HepG2 (cell line): ENCODE results near the gene POLR3GL. TPM values are rescaled to one million over a fixed set of nuclear protein-coding genes. Genes with fewer than 3 reads are reported as not detected.

ENCODE experiments used
- ATAC-seq: fragments of 200-7000 bp; cut with Tn5 transposase; 3 replicates; pipeline ENCODE4 v1.9.1; 2020; ENCODE audit warnings: mild to moderate bottlenecking, moderate library complexity
- BruUV-seq: library from RNA; stranded (reverse); fragments of 400-500 nt; replicated peaks from 2 replicates; lab custom pipeline; 2021; lab: Mats Ljungman, UMichigan
- CTCF ChIA-PET: fragments of 300-600 bp; formaldehyde crosslinking; extraction: SDS; loops from one replicate; lab custom pipeline; 2021; ENCODE audit warnings: low total read pairs, inconsistent platforms, low intra/inter-chr PET ratio; lab: Yijun Ruan, JAX
- POLR2A ChIA-PET: fragments of 350-600 bp; sonication (Branson Sonifier 250); formaldehyde crosslinking; loops from one replicate; lab custom pipeline; 2020; ENCODE audit warnings: antibody characterized with exemption, inconsistent platforms; lab: Yijun Ruan, JAX
- DNase-seq: peaks from one replicate; pipeline ENCODE4 v3.0.0-alpha.2; 2015; ENCODE audit warnings: low spot score
- FAIRE-seq: peaks from 3 replicates; lab custom pipeline; 2011; peaks lifted over from hg19 to GRCh38; lab: Jason Lieb, UNC
- H2AFZ ChIP-seq: one replicate; pipeline ENCODE4 v1.6.1; 2011; ENCODE audit warnings: low read length, inconsistent platforms
- H3K27ac ChIP-seq: fragments of 300-600 bp; 3 replicates; pipeline ENCODE4 v1.8.0; 2011; ENCODE audit warnings: mixed run types, mild to moderate bottlenecking, mixed read lengths, low read length, inconsistent platforms; ENCODE audit not compliant: insufficient read depth; ENCODE audit errors: extremely low read length
- H3K27me3 ChIP-seq, 2 experiments: fragments of 200-600 bp in 1 of 2; 2 replicates in 1 of 2; 3 replicates in 1 of 2; pipeline versions ENCODE4 v1.6.0 to v1.8.0; 2011; ENCODE audit warnings: low read length in 2 of 2, mild to moderate bottlenecking in 2 of 2, moderate library complexity in 2 of 2, inconsistent platforms in 1 of 2; ENCODE audit not compliant: insufficient read depth in 2 of 2, control insufficient read depth in 1 of 2
- H3K36me3 ChIP-seq, 2 experiments: fragments of 200-600 bp in 1 of 2; replicated peaks in 1 of 2; 2 replicates in 1 of 2; 3 replicates in 1 of 2; pipeline versions ENCODE4 v1.5.1 to v1.8.0; 2011; ENCODE audit warnings: low read length in 2 of 2, inconsistent platforms in 1 of 2; ENCODE audit not compliant: insufficient read depth in 2 of 2, control insufficient read depth in 1 of 2
- H3K4me1 ChIP-seq: 2 replicates; pipeline ENCODE4 v1.5.1; 2012; ENCODE audit warnings: low read length, inconsistent platforms; ENCODE audit not compliant: insufficient read depth
- H3K4me2 ChIP-seq: 2 replicates; pipeline ENCODE4 v1.6.0; 2011; ENCODE audit warnings: low read depth, low read length, inconsistent platforms
- H3K4me3 ChIP-seq, 3 experiments: fragments of 200-600 bp in 1 of 3; sonication (generic), shearing (Covaris generic) in 1 of 3; replicated peaks in 1 of 3; 2 replicates each; pipeline ENCODE4 v1.5.1; 2011 to 2016; ENCODE audit warnings: low read length in 3 of 3, inconsistent platforms in 2 of 3, low read depth in 2 of 3, mild to moderate bottlenecking in 2 of 3, control low read depth in 1 of 3, mixed read lengths in 1 of 3; ENCODE audit not compliant: insufficient read depth in 1 of 3
- H3K79me2 ChIP-seq: one replicate; pipeline ENCODE4 v1.6.1; 2011; ENCODE audit warnings: low read length, inconsistent platforms; ENCODE audit not compliant: insufficient read depth
- H3K9ac ChIP-seq: 2 replicates; pipeline ENCODE4 v1.6.0; 2011; ENCODE audit warnings: mild to moderate bottlenecking, low read depth, low read length, inconsistent platforms; ENCODE audit not compliant: insufficient read depth
- H3K9me3 ChIP-seq: 2 replicates; pipeline ENCODE4 v1.5.1; 2012; ENCODE audit warnings: mild to moderate bottlenecking, low read length
- H4K20me1 ChIP-seq: 2 replicates; pipeline ENCODE4 v1.6.0; 2011; ENCODE audit warnings: inconsistent platforms, mild to moderate bottlenecking, low read length, moderate library complexity; ENCODE audit not compliant: insufficient read depth
- DZIP1 ChIP-seq: sonication (generic); formaldehyde crosslinking; IDR thresholded peaks from 2 replicates; pipeline ENCODE4 v1.5.0; 2020; ENCODE audit warnings: mild to moderate bottlenecking, missing genetic modification reagents
- ELF3 ChIP-seq: IDR thresholded peaks from 2 replicates; pipeline ENCODE4 v1.6.1; 2016; ENCODE audit warnings: missing genetic modification reagents, missing compliant biosample characterization
- HNRNPLL ChIP-seq: fragments of 200-400 bp; formaldehyde crosslinking; IDR thresholded peaks from 2 replicates; pipeline ENCODE4 v1.6.1; 2017; ENCODE audit warnings: mild to moderate bottlenecking, low read depth, low read length; ENCODE audit not compliant: poor library complexity, severe bottlenecking
- MLLT10 ChIP-seq: sonication (generic); formaldehyde crosslinking; IDR thresholded peaks from 2 replicates; pipeline ENCODE4 v1.4.0; 2020; ENCODE audit warnings: missing genetic modification reagents
- MYPOP ChIP-seq: sonication (generic); formaldehyde crosslinking; IDR thresholded peaks from 2 replicates; pipeline ENCODE4 v1.8.1; 2023; ENCODE audit warnings: mild to moderate bottlenecking, moderate library complexity, missing genetic modification reagents
- NFIC ChIP-seq: IDR thresholded peaks from 2 replicates; pipeline ENCODE4 v1.6.1; 2012; ENCODE audit warnings: mild to moderate bottlenecking, low read length, inconsistent platforms
- NR2F2 ChIP-seq: IDR thresholded peaks from 2 replicates; pipeline ENCODE4 v1.6.1; 2012; ENCODE audit warnings: low read depth, inconsistent platforms, borderline replicate concordance
- RBM22 ChIP-seq: fragments of 200-400 bp; formaldehyde crosslinking; optimal IDR thresholded peaks from 2 replicates; pipeline ENCODE3; 2017; ENCODE audit warnings: mild to moderate bottlenecking, low read length, moderate library complexity
- SP2 ChIP-seq: sonication (generic); formaldehyde crosslinking; IDR thresholded peaks from 2 replicates; pipeline ENCODE4 v1.5.1; 2020; ENCODE audit warnings: mild to moderate bottlenecking, missing genetic modification reagents
- ZBTB8A ChIP-seq: sonication (generic); formaldehyde crosslinking; IDR thresholded peaks from 2 replicates; pipeline ENCODE4 v1.4.0; 2020; ENCODE audit warnings: mild to moderate bottlenecking, low read depth, missing genetic modification reagents, borderline replicate concordance
- ZC3H13 ChIP-seq: sonication (generic); formaldehyde crosslinking; IDR thresholded peaks from 2 replicates; pipeline ENCODE4 v1.8.1; 2023; ENCODE audit warnings: mild to moderate bottlenecking, missing genetic modification reagents, moderate library complexity
- ZNF230 ChIP-seq: sonication (generic); formaldehyde crosslinking; IDR thresholded peaks from 2 replicates; pipeline ENCODE4 v1.4.0; 2020; ENCODE audit warnings: mild to moderate bottlenecking, missing genetic modification reagents
- ZNF256 ChIP-seq: sonication (generic); formaldehyde crosslinking; conservative IDR thresholded peaks from 2 replicates; pipeline ENCODE4 v1.4.0; 2020; ENCODE audit warnings: missing genetic modification reagents
- WGBS: methylation state at CpG from one replicate; pipeline ENCODE4 v1.1.6; 2017; ENCODE audit warnings: low lambda C conversion rate; 5-methylcytosine and 5-hydroxymethylcytosine counted together
- in situ Hi-C: cut with HindIII; loops from 2 replicates; pipeline ENCODE4 v1.10.0; 2017; ENCODE audit warnings: low pct_unique_long_range_greater_than_20kb; ENCODE audit not compliant: extremely low pct_ligation_motif_present
- intact Hi-C: fragments of 100-400 bp; cut with micrococcal nuclease; formaldehyde crosslinking; loops from one replicate; pipeline ENCODE4 v1.10.0; 2022; ENCODE audit not compliant: unreplicated experiment
- polyA plus RNA-seq, 8 experiments: library from polyadenylated mRNA; depleted of rRNA in 3 of 8; stranded (reverse) in 7 of 8; unstranded in 1 of 8; fragments of >200 nt; fragmentation: Illumina TruSeq in 4 of 8; extraction: Trizol in 4 of 8; gene quantifications; 2 replicates each; pipeline versions ENCODE4 v1.2.1 to v1.2.3, GENCODE V29; 2011 to 2016; ENCODE audit warnings: low read depth in 4 of 8, missing spikeins in 1 of 8, mixed read lengths in 1 of 8; ENCODE audit not compliant: insufficient read depth in 1 of 8
- total RNA-seq, 5 experiments: library from RNA; depleted of rRNA; stranded (reverse); fragments of >200 nt; fragmentation: Illumina TruSeq; extraction: Trizol; gene quantifications; 2 replicates each; pipeline ENCODE4 v1.2.3, GENCODE V29; 2016; ENCODE audit warnings: low read depth in 1 of 5
- TF ChIP-seq, protein P1 (sequence below): IDR thresholded peaks from 2 replicates; pipeline ENCODE4 v1.6.1; 2012; ENCODE audit warnings: low read length, improper control_type of control experiment
- TF ChIP-seq, protein P2 (sequence below): sonication (generic); formaldehyde crosslinking; IDR thresholded peaks from 2 replicates; pipeline ENCODE4 v1.8.1; 2023; ENCODE audit warnings: missing genetic modification reagents, inconsistent platforms, borderline replicate concordance

Gene POLR3GL
- total and polyA plus RNA-seq, 2 of the 13 experiments (the other 11 are each of a cell fraction or from before 2014, with no cell fraction given): 11.5 to 12.4 TPM

DNA sequence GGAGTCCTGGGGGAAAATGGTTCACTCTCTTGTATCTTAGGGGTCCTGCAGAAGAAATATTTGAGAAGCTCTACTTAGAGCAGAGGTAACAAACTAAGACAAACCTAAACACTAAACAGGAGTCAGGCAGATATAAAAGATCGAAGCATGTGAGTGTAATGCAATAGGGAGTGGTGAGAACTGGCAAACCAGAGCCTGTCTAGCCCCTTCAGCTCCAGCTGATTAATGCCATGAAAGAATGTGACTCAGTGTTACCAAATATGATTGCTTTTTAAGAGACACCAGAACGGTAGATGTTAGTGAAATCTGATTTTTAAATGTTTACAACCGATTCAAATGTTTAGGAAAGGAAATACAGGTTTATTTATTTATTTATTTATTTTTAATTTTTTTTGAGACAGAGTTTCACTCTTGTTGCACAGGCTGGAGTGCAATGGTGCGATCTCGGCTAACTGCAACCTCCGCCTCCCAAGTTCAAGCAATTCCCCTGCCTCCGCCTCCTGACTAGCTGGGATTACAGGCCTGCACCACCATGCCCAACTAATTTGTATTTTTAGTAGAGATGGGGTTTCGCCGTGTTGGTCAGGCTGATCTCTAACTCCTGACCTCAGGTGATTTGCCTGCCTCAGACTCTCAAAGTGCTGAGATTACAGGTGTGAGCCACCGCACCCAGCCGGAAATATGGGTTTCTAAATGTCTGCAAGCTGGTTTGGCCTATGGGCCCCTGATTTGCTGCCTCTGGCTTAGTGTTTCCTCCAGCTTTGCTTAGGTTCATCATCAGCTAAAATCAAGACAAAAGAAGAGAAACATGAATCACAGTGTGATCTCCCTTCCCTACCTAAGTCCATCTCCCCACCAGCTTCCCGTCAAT lies 19.7 kb downstream of the POLR3GL start:
- H3K9ac ChIP-seq: no peak overlapping the region
- CTCF ChIA-PET: no interaction called here
- POLR2A ChIA-PET: interaction anchor here (1.3 kb wide), 1 partner anchor 68 kb away, joined by 4 read pairs; no protein-coding TSS in a partner anchor

More for the DNA sequence above, 19.7 kb downstream of the POLR3GL start:
- no TSS peak for BruUV-seq
- Histone ChIP-seq H3K27ac (no peak overlapping the region), H2AFZ (no peak overlapping the region), H3K9me3 (no peaks in the 10 kb centered on the region), H3K79me2 (no peaks in the 10 kb centered on the region), H3K36me3 (no peaks in the 10 kb centered on the region), H3K27me3 (no peaks in the 10 kb centered on the region), H3K4me1 (peaks cover 83% of the 10 kb centered on the region), H3K4me3 (no peak overlapping the region), H4K20me1 (no peaks in the 10 kb centered on the region), H3K4me2 (no peak overlapping the region; the same call in 1 of the 2 replicates)
- FAIRE-seq: no peak
- DNase-seq: no peak
- WGBS: 56% methylated on average over 12 of the region's 12 CpGs
- TF ChIP-seq ELF3 (CRISPR knock-in tag) (no peak), ZBTB8A (CRISPR knock-in tag) (no peak), DZIP1 (CRISPR knock-in tag) (no peak), ZNF230 (no peak), MYPOP (CRISPR knock-in tag) (no peak), NR2F2 (no peak), MLLT10 (no peak), ZC3H13 (CRISPR knock-in tag) (no peak), HNRNPLL (no peak), SP2 (CRISPR knock-in tag) (no peak), ZNF256 (CRISPR knock-in tag) (no peak), RBM22 (no peak), NFIC (no peak)
- TF ChIP-seq, protein P1, sequence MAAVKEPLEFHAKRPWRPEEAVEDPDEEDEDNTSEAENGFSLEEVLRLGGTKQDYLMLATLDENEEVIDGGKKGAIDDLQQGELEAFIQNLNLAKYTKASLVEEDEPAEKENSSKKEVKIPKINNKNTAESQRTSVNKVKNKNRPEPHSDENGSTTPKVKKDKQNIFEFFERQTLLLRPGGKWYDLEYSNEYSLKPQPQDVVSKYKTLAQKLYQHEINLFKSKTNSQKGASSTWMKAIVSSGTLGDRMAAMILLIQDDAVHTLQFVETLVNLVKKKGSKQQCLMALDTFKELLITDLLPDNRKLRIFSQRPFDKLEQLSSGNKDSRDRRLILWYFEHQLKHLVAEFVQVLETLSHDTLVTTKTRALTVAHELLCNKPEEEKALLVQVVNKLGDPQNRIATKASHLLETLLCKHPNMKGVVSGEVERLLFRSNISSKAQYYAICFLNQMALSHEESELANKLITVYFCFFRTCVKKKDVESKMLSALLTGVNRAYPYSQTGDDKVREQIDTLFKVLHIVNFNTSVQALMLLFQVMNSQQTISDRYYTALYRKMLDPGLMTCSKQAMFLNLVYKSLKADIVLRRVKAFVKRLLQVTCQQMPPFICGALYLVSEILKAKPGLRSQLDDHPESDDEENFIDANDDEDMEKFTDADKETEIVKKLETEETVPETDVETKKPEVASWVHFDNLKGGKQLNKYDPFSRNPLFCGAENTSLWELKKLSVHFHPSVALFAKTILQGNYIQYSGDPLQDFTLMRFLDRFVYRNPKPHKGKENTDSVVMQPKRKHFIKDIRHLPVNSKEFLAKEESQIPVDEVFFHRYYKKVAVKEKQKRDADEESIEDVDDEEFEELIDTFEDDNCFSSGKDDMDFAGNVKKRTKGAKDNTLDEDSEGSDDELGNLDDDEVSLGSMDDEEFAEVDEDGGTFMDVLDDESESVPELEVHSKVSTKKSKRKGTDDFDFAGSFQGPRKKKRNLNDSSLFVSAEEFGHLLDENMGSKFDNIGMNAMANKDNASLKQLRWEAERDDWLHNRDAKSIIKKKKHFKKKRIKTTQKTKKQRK: no peak
- TF ChIP-seq, protein P2, sequence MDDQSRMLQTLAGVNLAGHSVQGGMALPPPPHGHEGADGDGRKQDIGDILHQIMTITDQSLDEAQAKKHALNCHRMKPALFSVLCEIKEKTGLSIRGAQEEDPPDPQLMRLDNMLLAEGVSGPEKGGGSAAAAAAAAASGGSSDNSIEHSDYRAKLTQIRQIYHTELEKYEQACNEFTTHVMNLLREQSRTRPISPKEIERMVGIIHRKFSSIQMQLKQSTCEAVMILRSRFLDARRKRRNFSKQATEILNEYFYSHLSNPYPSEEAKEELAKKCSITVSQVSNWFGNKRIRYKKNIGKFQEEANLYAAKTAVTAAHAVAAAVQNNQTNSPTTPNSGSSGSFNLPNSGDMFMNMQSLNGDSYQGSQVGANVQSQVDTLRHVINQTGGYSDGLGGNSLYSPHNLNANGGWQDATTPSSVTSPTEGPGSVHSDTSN (CRISPR knock-in tag): no peak
- no peak for ATAC-seq
- in situ Hi-C loops (no loop called here), intact Hi-C loops (loop anchor here (2.0 kb wide), 1 partner anchor 15 kb away; no protein-coding TSS in a partner anchor)
